Esophagus squamous epithelium (tissue), 5 donors: ENCODE data around the gene PCSK9. TPM values are rescaled to one million over a fixed set of nuclear protein-coding genes. Genes with fewer than 3 reads are reported as not detected.

Experiments
- DNase-seq: peaks from one replicate; lab custom pipeline; 2025; lab: John Stamatoyannopoulos, UW
- H3K27ac ChIP-seq, 4 donors: fragments of 200-600 bp; sonication (generic); one replicate each; pipeline ENCODE4 v1.5.1; 2016 to 2019; ENCODE audit warnings: mild to moderate bottlenecking in 1 of 4
- H3K27me3 ChIP-seq, 4 donors: fragments of 200-600 bp; sonication (generic); 1 replicate in 3 of 4; 2 replicates in 1 of 4; pipeline versions ENCODE4 v1.5.1 to v1.6.0; 2017 to 2021; ENCODE audit warnings: antibody characterized with exemption in 1 of 4
- H3K36me3 ChIP-seq, 3 donors: fragments of 200-600 bp; sonication (generic); one replicate each; pipeline ENCODE4 v1.5.1; 2016 to 2019
- H3K4me1 ChIP-seq, 3 donors: fragments of 200-600 bp; sonication (generic); one replicate each; pipeline ENCODE4 v1.5.1; 2017 to 2019
- H3K4me3 ChIP-seq, 4 donors: fragments of 200-600 bp; sonication (generic); 1 replicate in 3 of 4; 2 replicates in 1 of 4; pipeline ENCODE4 v1.5.1; 2016 to 2019; ENCODE audit warnings: mild to moderate bottlenecking in 2 of 4, moderate library complexity in 1 of 4
- H3K9me3 ChIP-seq, 3 donors: fragments of 200-600 bp; sonication (generic); one replicate each; pipeline ENCODE4 v1.5.1; 2016 to 2019
- CTCF ChIP-seq, 6 experiments: fragments of 450-650 bp in 4 of 6; fragments of 200-600 bp in 2 of 6; sonication (generic) in 2 of 6; IDR thresholded peaks; one replicate each; pipeline ENCODE4 v1.5.1; 2016 to 2019; ENCODE audit warnings: antibody characterized with exemption in 6 of 6, mild to moderate bottlenecking in 4 of 6, moderate library complexity in 4 of 6
- POLR2A ChIP-seq, 4 donors: fragments of 450-650 bp; IDR thresholded peaks; one replicate each; pipeline ENCODE4 v1.6.1; 2017; ENCODE audit warnings: antibody characterized with exemption in 4 of 4, mild to moderate bottlenecking in 4 of 4, moderate library complexity in 3 of 4
- WGBS, 2 donors: methylation state at CpG; one replicate each; pipeline ENCODE4 v1.1.5; 2018; 5-methylcytosine and 5-hydroxymethylcytosine counted together
- intact Hi-C: fragments of 100-400 bp; cut with DNase I; formaldehyde crosslinking; loops from one replicate; pipeline ENCODE4 v1.15.0; 2022
- total RNA-seq, 4 donors: library from RNA; depleted of rRNA; stranded (reverse); fragments of >200 nt; gene quantifications; one replicate each; pipeline ENCODE4 v1.1.0, GENCODE V29; 2016
- donor health status: DM: yes; HTN: yes; CAD: no.

Gene PCSK9
- total RNA-seq, 4 donors from 2014 or later, result 6.5 to 21.4 (median 7.0) TPM

- no peak for TF ChIP-seq POLR2A (IDR thresholded peaks at IDR 0.05)
- no peak for TF ChIP-seq CTCF (IDR thresholded peaks at IDR 0.05)
- WGBS, 2 donors, result 92 to 93% methylated on average over 17 to 22 of the region's 42 CpGs
- no peak overlapping the region for H3K27ac ChIP-seq
- H3K4me3 ChIP-seq, result no peak overlapping the region
- intact Hi-C loops, result no loop called here
- H3K4me1 ChIP-seq, result peaks cover 0 to 4% (median 0%) of the 10 kb centered on the region in 3 donors
- H3K9me3 ChIP-seq, result no peaks in the 10 kb centered on the region
- no peak for DNase-seq
- H3K36me3 ChIP-seq, result peaks cover 0 to 25% (median 0%) of the 10 kb centered on the region in 3 donors
- no peaks in the 10 kb centered on the region for H3K27me3 ChIP-seq
Measured at GRCh38 chr1:55055951-55056631, 16.7 kb downstream of the PCSK9 start.

GRCh38 chr1:55056632-55056992 lies 17.3 kb downstream of the PCSK9 start:
- H3K27me3 ChIP-seq, result no peaks in the 10 kb centered on the region
- WGBS, 2 donors, result 93 to 96% methylated on average over 4 to 12 of the region's 20 CpGs

GRCh38 chr1:55057270-55057955 lies 18.1 kb downstream of the PCSK9 start:
- Histone ChIP-seq H3K27ac (no peak overlapping the region), H3K9me3 (no peaks in the 10 kb centered on the region), H3K4me3 (no peak overlapping the region), H3K36me3 (peaks cover 0 to 29% (median 0%) of the 10 kb centered on the region in 3 donors), H3K27me3 (no peaks in the 10 kb centered on the region), H3K4me1 (peaks cover 0 to 4% (median 0%) of the 10 kb centered on the region in 3 donors)
- WGBS, 2 donors, result 89 to 93% methylated on average over 3 to 10 of the region's 15 CpGs
- no peak for DNase-seq
- TF ChIP-seq POLR2A (IDR thresholded peaks at IDR 0.05), result no peak
- TF ChIP-seq CTCF (IDR thresholded peaks at IDR 0.05), result no peak
- intact Hi-C loops, result no loop called here

More at GRCh38 chr1:55056632-55056992, 17.3 kb downstream of the PCSK9 start:
- no peaks in the 10 kb centered on the region for H3K9me3 ChIP-seq
- no peak for DNase-seq
- H3K27ac ChIP-seq, result no peak overlapping the region
- peaks cover 0 to 4% (median 0%) of the 10 kb centered on the region in 3 donors for H3K4me1 ChIP-seq
- no peak for TF ChIP-seq POLR2A (IDR thresholded peaks at IDR 0.05)
- TF ChIP-seq CTCF (IDR thresholded peaks at IDR 0.05), result no peak
- H3K36me3 ChIP-seq, result peaks cover 0 to 30% (median 0%) of the 10 kb centered on the region in 3 donors
- no peak overlapping the region for H3K4me3 ChIP-seq
- intact Hi-C loops, result no loop called here

DNA sequence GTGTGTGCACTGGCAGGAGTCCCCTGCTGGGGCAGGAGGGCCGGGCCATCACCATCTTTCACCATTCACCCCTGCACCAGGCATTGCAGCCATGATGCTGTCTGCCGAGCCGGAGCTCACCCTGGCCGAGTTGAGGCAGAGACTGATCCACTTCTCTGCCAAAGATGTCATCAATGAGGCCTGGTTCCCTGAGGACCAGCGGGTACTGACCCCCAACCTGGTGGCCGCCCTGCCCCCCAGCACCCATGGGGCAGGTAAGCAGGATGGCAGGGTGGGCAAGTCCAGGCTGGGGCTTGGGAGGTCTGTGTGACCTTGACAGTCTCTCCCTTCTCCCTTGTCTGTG lies 18.6 kb downstream of the PCSK9 start:
- DNase-seq, result no peak
- Histone ChIP-seq H3K27ac (no peak overlapping the region), H3K4me1 (peaks cover 0 to 4% (median 0%) of the 10 kb centered on the region in 3 donors), H3K36me3 (peaks cover 0 to 24% (median 0%) of the 10 kb centered on the region in 3 donors), H3K27me3 (no peaks in the 10 kb centered on the region), H3K4me3 (no peak overlapping the region), H3K9me3 (no peaks in the 10 kb centered on the region)
- intact Hi-C loops, result no loop called here
- whole genome bisulfite sequencing, 2 donors, result 69 to 80% methylated on average over 2 to 3 of the region's 6 CpGs
- TF ChIP-seq POLR2A (IDR thresholded peaks at IDR 0.05), result no peak
- no peak for TF ChIP-seq CTCF (IDR thresholded peaks at IDR 0.05)
